ENCODE data around the gene RAI2.

DNA sequence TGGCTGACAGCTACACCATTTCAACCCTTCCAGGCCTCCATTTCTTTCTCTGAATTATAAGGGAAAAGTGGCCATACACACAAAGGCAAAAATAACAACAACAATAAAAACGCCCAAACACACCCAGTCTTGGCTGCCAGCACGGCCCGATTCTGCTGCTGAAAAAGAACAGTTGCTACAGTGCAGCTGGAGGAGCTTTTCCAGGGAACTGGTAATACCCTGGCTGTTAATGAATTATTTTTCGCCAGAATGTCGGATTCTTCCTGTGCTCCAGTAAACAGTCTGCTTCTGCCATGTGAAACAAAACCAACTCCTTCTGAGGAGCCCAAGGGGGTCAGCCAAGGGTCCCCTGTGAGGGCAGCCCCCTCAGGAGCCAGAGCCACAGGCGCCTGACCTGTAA is 6.6 kb downstream of the RAI2 start:
- TF ChIP-seq HDGF (IDR thresholded peaks at IDR 0.05; ENCODE audit: borderline replicate concordance) (no peak), CTBP1 (IDR thresholded peaks at IDR 0.05; ENCODE audit: borderline replicate concordance) (no peak), FOXA1 (IDR thresholded peaks at IDR 0.05) (no peak), ZNF384 (IDR thresholded peaks at IDR 0.05) (no peak), FOXM1 (IDR thresholded peaks at IDR 0.05; ENCODE audit: borderline replicate concordance) (no peak), ARNT (IDR thresholded peaks at IDR 0.05) (no peak), TARDBP (IDR thresholded peaks at IDR 0.05) (no peak), SP1 (IDR thresholded peaks at IDR 0.05) (no peak), L3MBTL2 (conservative IDR thresholded peaks at IDR 0.05) (no peak), SUZ12 (IDR thresholded peaks at IDR 0.05) (no peak), ELF4 (IDR thresholded peaks at IDR 0.05) (no peak), BHLHE40 (IDR thresholded peaks at IDR 0.05; ENCODE audit: borderline replicate concordance) (no peak), NFRKB (IDR thresholded peaks at IDR 0.05) (no peak), FOXK2 (IDR thresholded peaks at IDR 0.05) (no peak)
